B cell (primary cell): ENCODE results near the gene PSMD6. TPM values are rescaled to one million over a fixed set of nuclear protein-coding genes. Genes with fewer than 3 reads are reported as not detected.

Experiments
- ATAC-seq: fragments of 200-7000 bp; cut with Tn5 transposase; one replicate; pipeline ENCODE4 v1.10.0; 2021; ENCODE audit warnings: low read depth, mild to moderate bottlenecking, moderate number of reproducible peaks, moderate library complexity
- CTCF ChIA-PET: fragments of 350-600 bp; sonication (Branson Sonifier 250); formaldehyde crosslinking; loops from one replicate; lab custom pipeline; 2021; ENCODE audit warnings: antibody characterized with exemption, inconsistent platforms; lab: Charles Lee
- POLR2A ChIA-PET: fragments of 350-600 bp; sonication (Branson Sonifier 250); formaldehyde crosslinking; loops from one replicate; lab custom pipeline; 2021; ENCODE audit warnings: antibody characterized with exemption; lab: Charles Lee
- DNase-seq: peaks from one replicate; pipeline ENCODE4 v3.0.0; 2013
- H2AFZ ChIP-seq: 2 replicates; pipeline ENCODE4 v1.6.1; 2012; ENCODE audit warnings: mild to moderate bottlenecking, low read depth, low read length; ENCODE audit not compliant: insufficient read depth, poor library complexity, severe bottlenecking
- H3K27ac ChIP-seq, 2 donors: 1 replicate in 1 of 2; 2 replicates in 1 of 2; pipeline ENCODE4 v1.5.1; 2012 to 2013; ENCODE audit warnings: low read length in 2 of 2, mild to moderate bottlenecking in 2 of 2, moderate library complexity in 1 of 2
- H3K27me3 ChIP-seq, 4 experiments: fragments of 200-600 bp in 1 of 4; sonication (generic) in 1 of 4; replicated peaks in 1 of 4; 1 replicate in 2 of 4; 2 replicates in 2 of 4; pipeline versions ENCODE4 v1.6.1 to v1.7.0; 2013 to 2016; ENCODE audit warnings: low read length in 3 of 4, mild to moderate bottlenecking in 2 of 4, mixed read lengths in 1 of 4, moderate library complexity in 1 of 4; ENCODE audit not compliant: insufficient read depth in 4 of 4, control insufficient read depth in 3 of 4; ENCODE audit errors: control extremely low read depth in 1 of 4
- H3K36me3 ChIP-seq, 2 experiments: replicated peaks in 1 of 2; 1 replicate in 1 of 2; 2 replicates in 1 of 2; pipeline versions ENCODE4 v1.6.1 to v1.7.1; 2013; ENCODE audit warnings: low read length in 1 of 2; ENCODE audit not compliant: insufficient read depth in 2 of 2, control insufficient read depth in 1 of 2; ENCODE audit errors: control extremely low read depth in 1 of 2, extremely low read depth in 1 of 2
- H3K4me1 ChIP-seq, 2 donors: fragments of 200-600 bp in 1 of 2; sonication (generic) in 1 of 2; 1 replicate in 1 of 2; 2 replicates in 1 of 2; pipeline versions ENCODE4 v1.5.1 to v1.6.1; 2013 to 2017; ENCODE audit warnings: low read length in 2 of 2; ENCODE audit not compliant: control insufficient read depth in 2 of 2, insufficient read depth in 2 of 2
- H3K4me2 ChIP-seq: replicated peaks from 2 replicates; pipeline ENCODE3; 2012; ENCODE audit warnings: mild to moderate bottlenecking, low read depth, low read length; ENCODE audit not compliant: poor library complexity, severe bottlenecking
- H3K4me3 ChIP-seq, 5 experiments: fragments of 200-600 bp in 1 of 5; sonication (generic) in 1 of 5; 1 replicate in 3 of 5; 2 replicates in 2 of 5; pipeline versions ENCODE4 v1.5.1 to v1.7.0; 2011 to 2016; ENCODE audit warnings: low read length in 4 of 5, mild to moderate bottlenecking in 4 of 5, low read depth in 2 of 5, control low read depth in 1 of 5, moderate library complexity in 1 of 5; ENCODE audit not compliant: insufficient read depth in 1 of 5; ENCODE audit errors: control extremely low read depth in 1 of 5, extremely low read depth in 1 of 5
- H3K79me2 ChIP-seq: fragments of 200-600 bp; sonication (generic); one replicate; pipeline ENCODE4 v1.6.0; 2016; ENCODE audit warnings: low read length; ENCODE audit not compliant: control insufficient read depth, insufficient read depth
- H3K9ac ChIP-seq: fragments of 200-600 bp; sonication (generic); 2 replicates; pipeline ENCODE4 v1.6.1; 2017; ENCODE audit warnings: mild to moderate bottlenecking, low read length, moderate library complexity
- H3K9me3 ChIP-seq, 3 donors: one replicate each; pipeline versions ENCODE4 v1.6.1 to v1.7.1; 2013; ENCODE audit warnings: low read length in 2 of 3; ENCODE audit not compliant: control insufficient read depth in 2 of 3, insufficient read depth in 1 of 3; ENCODE audit errors: control extremely low read depth in 1 of 3
- H4K20me1 ChIP-seq: 2 replicates; pipeline ENCODE4 v1.6.0; 2012; ENCODE audit warnings: mild to moderate bottlenecking, low read length; ENCODE audit not compliant: insufficient read depth, control insufficient read depth, poor library complexity, severe bottlenecking
- H3K27ac Mint-ChIP-seq: one replicate; pipeline ENCODE4 v1.8.0; 2021; ENCODE audit warnings: mixed read lengths
- H3K27me3 Mint-ChIP-seq: one replicate; pipeline ENCODE4 v1.8.0; 2021; ENCODE audit warnings: mixed read lengths
- H3K4me1 Mint-ChIP-seq: one replicate; pipeline ENCODE4 v1.8.0; 2021; ENCODE audit warnings: mixed read lengths
- H3K4me3 Mint-ChIP-seq: one replicate; pipeline ENCODE4 v1.8.0; 2021; ENCODE audit warnings: mixed read lengths
- H3K9me3 Mint-ChIP-seq: one replicate; pipeline ENCODE4 v1.8.0; 2022; ENCODE audit warnings: mixed read lengths; ENCODE audit not compliant: insufficient read depth
- CTCF ChIP-seq: fragments of 200-600 bp; IDR thresholded peaks from one replicate; pipeline ENCODE4 v1.8.0; 2022; ENCODE audit warnings: antibody characterized with exemption, mild to moderate bottlenecking
- EZH2 ChIP-seq: IDR thresholded peaks from 2 replicates; pipeline ENCODE4 v1.6.1; 2012; ENCODE audit warnings: borderline replicate concordance, low read depth, mild to moderate bottlenecking, moderate library complexity, low read length; ENCODE audit not compliant: insufficient read depth, poor library complexity, severe bottlenecking
- WGBS: methylation state at CpG from one replicate; pipeline ENCODE4 v1.1.5; 2013; ENCODE audit warnings: missing lambda C conversion rate; ENCODE audit not compliant: insufficient coverage; 5-methylcytosine and 5-hydroxymethylcytosine counted together
- intact Hi-C: fragments of 100-400 bp; cut with micrococcal nuclease; formaldehyde crosslinking; loops from one replicate; pipeline ENCODE4 v1.10.0; 2022
- polyA plus RNA-seq: library from polyadenylated mRNA; depleted of rRNA; stranded (reverse); fragments of >200 nt; gene quantifications from 2 replicates; pipeline ENCODE4 v1.2.3, GENCODE V29; 2012
- total RNA-seq, 2 donors: library from RNA; stranded (reverse); fragments of 120-200 nt in 1 of 2; gene quantifications; 1 replicate in 1 of 2; 2 replicates in 1 of 2; pipeline versions ENCODE4 v1.2.3 to v1.2.4, GENCODE V29; 2013 to 2022

Gene PSMD6
- total and polyA plus RNA-seq, 2 donors (not counting 1 experiment from before 2014, with no cell fraction given), result 34.7 to 63.4 TPM

- no peak overlapping the region for H3K4me3 Mint-ChIP-seq
- Histone ChIP-seq H3K9me3 (no peaks in the 10 kb centered on the region), H3K4me1 (peaks cover 18 to 26% of the 10 kb centered on the region in 2 donors), H3K36me3 (no peaks in the 10 kb centered on the region), H2AFZ (no peak overlapping the region), H3K9ac (no peak overlapping the region), H4K20me1 (no peaks in the 10 kb centered on the region), H3K4me2 (no peak overlapping the region), H3K4me3 (no peak overlapping the region), H3K27ac (no peak overlapping the region), H3K27me3 (peaks cover 2 to 20% (median 11%) of the 10 kb centered on the region in 4 experiments), H3K79me2 (peaks cover 23% of the 10 kb centered on the region)
- peaks cover 27% of the 10 kb centered on the region for H3K4me1 Mint-ChIP-seq
- no CpG with 5 or more reads among the region's 2 CpGs for WGBS
- no peak for DNase-seq
- H3K27me3 Mint-ChIP-seq, result peaks cover 15% of the 10 kb centered on the region
- TF ChIP-seq CTCF (no peak), EZH2 (no peak)
- CTCF ChIA-PET, result interaction anchor here (0.9 to 2.3 kb wide), 3 partner anchors 12 to 458 kb away, joined by 3 to 12 read pairs (median 8); partner anchors contain the start of gene SCAANT1
- no peaks in the 10 kb centered on the region for H3K9me3 Mint-ChIP-seq
- no peak overlapping the region for H3K27ac Mint-ChIP-seq
- no peak for ATAC-seq
- intact Hi-C loops, result no loop called here
- POLR2A ChIA-PET, result no interaction called here
Observed at GRCh38 chr3:64026346-64026745, 3.1 kb upstream of the PSMD6 start.

DNA sequence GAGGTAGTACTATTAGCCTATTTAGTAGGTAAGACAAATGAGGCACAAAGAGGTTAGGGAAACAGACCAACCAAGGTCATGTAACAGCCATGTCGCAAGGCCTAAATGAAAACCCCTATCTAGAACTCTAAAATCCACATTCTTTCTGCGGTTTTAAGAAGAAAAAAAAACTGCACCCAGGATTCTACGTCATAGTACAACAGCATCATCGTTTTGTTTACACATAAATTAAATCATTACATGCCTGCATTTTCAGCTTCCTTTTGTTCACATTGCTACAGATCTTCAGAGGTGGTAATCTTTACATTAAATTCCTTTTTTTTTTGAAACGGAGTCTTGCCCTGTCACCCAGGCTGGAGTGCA lies 548 bp upstream of the PSMD6 start:
- peak overlapping the region; percentile 83 for H3K4me2 ChIP-seq
- H3K27me3 ChIP-seq, result peaks cover 0 to 8% (median 5%) of the 10 kb centered on the region in 4 experiments
- TF ChIP-seq EZH2, result no peak
- TF ChIP-seq CTCF, result no peak
- H3K4me1 ChIP-seq, result peaks cover 15 to 18% of the 10 kb centered on the region in 2 donors
- peaks cover 23% of the 10 kb centered on the region for H3K79me2 ChIP-seq
- ATAC-seq, result no peak
- H3K27ac ChIP-seq, result peak overlapping the region in 1 of 2 donors; percentile 90
- ChIA-PET CTCF (interaction anchor here (0.7 to 3.9 kb wide), 13 partner anchors 9 to 674 kb away, joined by 3 to 23 read pairs (median 6); partner anchors contain the start of gene SCAANT1), POLR2A (interaction anchor here (0.6 kb wide), 1 partner anchor 65 kb away, joined by 4 read pairs; no protein-coding TSS in a partner anchor)
- DNase-seq, result no peak
- peaks cover 0 to 17% of the 10 kb centered on the region in 2 experiments for H3K36me3 ChIP-seq
- peak overlapping the region; percentile 94 for H2AFZ ChIP-seq
- 88% methylated on average over 5 of the region's 5 CpGs for WGBS
- H3K9ac ChIP-seq, result peak overlapping the region; percentile 92
- Mint-ChIP-seq H3K27ac (peak overlapping the region; percentile 86), H3K27me3 (peaks cover 9% of the 10 kb centered on the region), H3K4me1 (peaks cover 26% of the 10 kb centered on the region), H3K4me3 (peak overlapping the region; percentile 91), H3K9me3 (no peaks in the 10 kb centered on the region)
- no peaks in the 10 kb centered on the region for H3K9me3 ChIP-seq
- H4K20me1 ChIP-seq, result no peaks in the 10 kb centered on the region
- H3K4me3 ChIP-seq, result peak overlapping the region in 4 of 5 experiments; percentile 85 to 92 (median 86)
- intact Hi-C loops, result loop anchor here (1.0 to 5.0 kb wide), 4 partner anchors 62 to 161 kb away; partner anchors contain the start of genes ATXN7, SCAANT1 and THOC7
